HFFc6 (cell line): ENCODE results near the gene PHLDB1. TPM values are rescaled to one million over a fixed set of nuclear protein-coding genes. Genes with fewer than 3 reads are reported as not detected.

Experiments
- DNase-seq: peaks from one replicate; pipeline ENCODE4 v3.0.0-alpha.2; 2018
- H3K27ac Mint-ChIP-seq: 2 replicates; pipeline ENCODE4 v1.8.0; 2020; ENCODE audit warnings: mild to moderate bottlenecking, mixed read lengths
- H3K27me3 Mint-ChIP-seq: 2 replicates; pipeline ENCODE4 v1.8.0; 2021; ENCODE audit warnings: mild to moderate bottlenecking, moderate library complexity, mixed read lengths; ENCODE audit not compliant: insufficient read depth
- H3K36me3 Mint-ChIP-seq: 2 replicates; pipeline ENCODE4 v1.8.0; 2021; ENCODE audit warnings: low read depth, mixed read lengths
- H3K4me1 Mint-ChIP-seq: 2 replicates; pipeline ENCODE4 v1.8.0; 2020; ENCODE audit warnings: low read depth, mixed read lengths
- H3K4me3 Mint-ChIP-seq: 2 replicates; pipeline ENCODE4 v1.8.0; 2020; ENCODE audit warnings: mild to moderate bottlenecking, moderate library complexity, mixed read lengths
- H3K9me3 Mint-ChIP-seq: 2 replicates; pipeline ENCODE4 v1.8.0; 2020; ENCODE audit warnings: mild to moderate bottlenecking, mixed read lengths
- total RNA-seq, 6 experiments: library from RNA; stranded (reverse); fragmentation: NEBNext Ultra II Directional; extraction: Animal tissue kit (Norgen Biotek cat#: 25700); gene quantifications; 2 replicates in 1 of 6; 3 replicates in 5 of 6; pipeline ENCODE4 v1.2.3, GENCODE V29; 2021
- TF ChIP-seq, protein P1 (sequence below): fragments of 200-600 bp; sonication (generic); IDR thresholded peaks from 2 replicates; pipeline ENCODE4 v1.5.0; 2021; ENCODE audit warnings: antibody characterized with exemption, mild to moderate bottlenecking

Gene PHLDB1
- total RNA-seq, 6 experiments from 2014 or later, result 106 to 121 (median 114) TPM

- no peak for DNase-seq
- Mint-ChIP-seq H3K4me1 (peaks cover 75% of the 10 kb centered on the region), H3K27me3 (peaks cover 11% of the 10 kb centered on the region), H3K27ac (peak overlapping the region; percentile 84; the same call in 1 of the 2 replicates), H3K36me3 (peaks cover 44% of the 10 kb centered on the region), H3K4me3 (no peak overlapping the region), H3K9me3 (no peaks in the 10 kb centered on the region)
- TF ChIP-seq, protein P1, sequence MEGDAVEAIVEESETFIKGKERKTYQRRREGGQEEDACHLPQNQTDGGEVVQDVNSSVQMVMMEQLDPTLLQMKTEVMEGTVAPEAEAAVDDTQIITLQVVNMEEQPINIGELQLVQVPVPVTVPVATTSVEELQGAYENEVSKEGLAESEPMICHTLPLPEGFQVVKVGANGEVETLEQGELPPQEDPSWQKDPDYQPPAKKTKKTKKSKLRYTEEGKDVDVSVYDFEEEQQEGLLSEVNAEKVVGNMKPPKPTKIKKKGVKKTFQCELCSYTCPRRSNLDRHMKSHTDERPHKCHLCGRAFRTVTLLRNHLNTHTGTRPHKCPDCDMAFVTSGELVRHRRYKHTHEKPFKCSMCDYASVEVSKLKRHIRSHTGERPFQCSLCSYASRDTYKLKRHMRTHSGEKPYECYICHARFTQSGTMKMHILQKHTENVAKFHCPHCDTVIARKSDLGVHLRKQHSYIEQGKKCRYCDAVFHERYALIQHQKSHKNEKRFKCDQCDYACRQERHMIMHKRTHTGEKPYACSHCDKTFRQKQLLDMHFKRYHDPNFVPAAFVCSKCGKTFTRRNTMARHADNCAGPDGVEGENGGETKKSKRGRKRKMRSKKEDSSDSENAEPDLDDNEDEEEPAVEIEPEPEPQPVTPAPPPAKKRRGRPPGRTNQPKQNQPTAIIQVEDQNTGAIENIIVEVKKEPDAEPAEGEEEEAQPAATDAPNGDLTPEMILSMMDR, result no peak
Observed at GRCh38 chr11:118632577-118633318, 25.3 kb downstream of the PHLDB1 start.

GRCh38 chr11:118633319-118633690 lies 25.9 kb downstream of the PHLDB1 start:
- Mint-ChIP-seq H3K4me3 (no peak overlapping the region), H3K27ac (peak overlapping the region; percentile 84), H3K27me3 (peaks cover 11% of the 10 kb centered on the region), H3K4me1 (peaks cover 75% of the 10 kb centered on the region), H3K9me3 (no peaks in the 10 kb centered on the region), H3K36me3 (peaks cover 45% of the 10 kb centered on the region)
- TF ChIP-seq, protein P1, result no peak
- DNase-seq, result no peak

DNA sequence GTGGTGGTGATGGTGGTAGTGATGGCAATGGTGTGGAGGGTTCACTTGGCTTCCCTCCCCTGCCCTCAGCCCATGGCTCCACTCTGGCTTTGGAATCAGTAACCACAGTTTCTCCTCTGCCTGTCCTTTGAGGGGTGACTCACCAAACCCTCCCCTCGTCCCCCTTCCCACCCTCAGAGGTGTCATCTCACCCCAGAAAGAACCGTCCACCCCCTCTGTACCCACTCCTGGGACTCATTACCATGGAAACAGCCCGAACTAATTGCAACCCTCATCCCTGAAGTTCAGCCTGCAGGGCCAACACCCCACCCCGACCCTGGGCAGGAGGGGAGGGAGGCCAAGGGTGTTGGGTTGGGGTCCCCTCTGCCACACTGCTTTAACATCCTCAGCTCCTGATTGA lies 26.6 kb downstream of the PHLDB1 start:
- H3K9me3 Mint-ChIP-seq, result no peaks in the 10 kb centered on the region
- peaks cover 44% of the 10 kb centered on the region for H3K36me3 Mint-ChIP-seq
- peak overlapping the region; percentile 84 for H3K27ac Mint-ChIP-seq
- TF ChIP-seq, protein P1, result no peak
- peaks cover 71% of the 10 kb centered on the region for H3K4me1 Mint-ChIP-seq
- H3K27me3 Mint-ChIP-seq, result peaks cover 11% of the 10 kb centered on the region
- peak; percentile 41 for DNase-seq
- peak overlapping the region; percentile 19 for H3K4me3 Mint-ChIP-seq

GRCh38 chr11:118634431-118635236 lies 27.2 kb downstream of the PHLDB1 start:
- H3K36me3 Mint-ChIP-seq, result peaks cover 38% of the 10 kb centered on the region
- no peak for DNase-seq
- peak overlapping the region; percentile 84 for H3K27ac Mint-ChIP-seq
- no peaks in the 10 kb centered on the region for H3K9me3 Mint-ChIP-seq
- H3K4me1 Mint-ChIP-seq, result peaks cover 65% of the 10 kb centered on the region
- TF ChIP-seq, protein P1, result peak; percentile 18; the same call in 1 of the 2 replicates
- H3K27me3 Mint-ChIP-seq, result peaks cover 11% of the 10 kb centered on the region
- peak overlapping the region; percentile 19 for H3K4me3 Mint-ChIP-seq

DNA sequence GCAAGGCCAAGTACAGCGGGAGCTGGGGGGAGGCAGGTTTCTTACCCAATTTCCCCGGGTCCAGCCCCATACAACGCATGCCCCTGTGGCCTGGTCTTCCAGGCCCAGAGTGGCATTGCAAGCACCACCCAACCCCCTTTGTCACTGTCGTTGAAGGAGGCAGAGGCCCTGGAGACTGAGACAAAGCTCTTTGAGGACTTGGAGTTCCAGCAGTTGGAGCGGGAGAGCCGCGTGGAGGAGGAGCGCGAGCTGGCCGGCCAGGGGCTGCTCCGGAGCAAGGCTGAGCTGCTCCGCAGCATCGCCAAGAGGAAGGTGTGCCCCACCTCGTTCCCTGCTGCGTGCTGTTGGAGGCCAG lies 27.8 kb downstream of the PHLDB1 start:
- DNase-seq, result no peak
- H3K9me3 Mint-ChIP-seq, result no peaks in the 10 kb centered on the region
- H3K27me3 Mint-ChIP-seq, result peaks cover 11% of the 10 kb centered on the region
- TF ChIP-seq, protein P1, result no peak
- no peak overlapping the region for H3K4me3 Mint-ChIP-seq
- H3K27ac Mint-ChIP-seq, result peak overlapping the region; percentile 47
- H3K4me1 Mint-ChIP-seq, result peaks cover 62% of the 10 kb centered on the region
- H3K36me3 Mint-ChIP-seq, result peaks cover 32% of the 10 kb centered on the region
